ENCODE measurements around the gene EEF1AKMT3.

The EEF1AKMT3 gene
- total RNA-seq: 1.7 to 3.5 reads per million in 2 experiments

DNA sequence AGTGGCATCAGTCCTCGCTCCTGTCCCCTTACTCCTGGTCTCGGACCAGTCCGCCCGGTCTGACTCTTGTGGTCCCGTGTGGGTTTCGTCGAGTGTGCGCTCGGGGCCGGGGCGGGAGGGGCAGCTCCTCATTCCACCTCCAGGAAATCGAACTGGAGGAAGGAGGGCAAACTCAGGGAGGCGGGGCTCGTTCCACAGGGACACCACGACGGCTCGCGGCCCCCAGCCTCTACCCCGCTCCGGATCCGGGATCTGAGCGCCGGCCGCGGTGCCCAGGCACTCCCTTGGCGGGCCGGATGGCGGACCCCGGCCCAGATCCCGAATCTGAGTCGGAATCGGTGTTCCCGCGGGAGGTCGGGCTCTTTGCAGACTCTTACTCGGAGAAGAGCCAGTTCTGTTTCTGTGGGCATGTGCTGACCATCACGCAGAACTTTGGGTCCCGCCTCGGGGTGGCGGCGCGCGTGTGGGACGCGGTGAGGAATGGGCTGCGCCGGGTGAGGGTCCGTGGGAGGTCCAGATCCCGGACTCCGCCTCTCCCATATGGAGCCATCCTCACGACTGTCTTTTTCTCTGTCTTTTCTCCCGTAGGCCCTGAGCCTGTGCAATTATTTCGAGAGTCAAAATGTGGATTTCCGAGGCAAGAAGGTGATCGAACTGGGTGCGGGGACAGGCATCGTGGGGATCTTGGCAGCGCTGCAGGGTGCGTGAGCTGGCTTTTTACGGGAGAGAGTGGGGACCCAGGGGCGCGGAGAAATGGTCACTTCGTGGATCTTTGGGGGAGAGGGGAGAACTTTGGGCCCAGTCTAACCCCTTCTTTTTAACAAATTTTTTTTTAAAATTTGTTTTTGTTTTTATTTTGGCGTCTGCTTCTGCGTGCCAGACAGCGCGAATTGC, at the start of gene EEF1AKMT3:
Gene EEF1AKMT3, plus strand, starts transcription at position 186 of the 894 bp plus-strand sequence. Its CDS starts 111 bp downstream, at position 297.
- no peak for DNase-seq (ENCODE audit: low read depth)

DNA sequence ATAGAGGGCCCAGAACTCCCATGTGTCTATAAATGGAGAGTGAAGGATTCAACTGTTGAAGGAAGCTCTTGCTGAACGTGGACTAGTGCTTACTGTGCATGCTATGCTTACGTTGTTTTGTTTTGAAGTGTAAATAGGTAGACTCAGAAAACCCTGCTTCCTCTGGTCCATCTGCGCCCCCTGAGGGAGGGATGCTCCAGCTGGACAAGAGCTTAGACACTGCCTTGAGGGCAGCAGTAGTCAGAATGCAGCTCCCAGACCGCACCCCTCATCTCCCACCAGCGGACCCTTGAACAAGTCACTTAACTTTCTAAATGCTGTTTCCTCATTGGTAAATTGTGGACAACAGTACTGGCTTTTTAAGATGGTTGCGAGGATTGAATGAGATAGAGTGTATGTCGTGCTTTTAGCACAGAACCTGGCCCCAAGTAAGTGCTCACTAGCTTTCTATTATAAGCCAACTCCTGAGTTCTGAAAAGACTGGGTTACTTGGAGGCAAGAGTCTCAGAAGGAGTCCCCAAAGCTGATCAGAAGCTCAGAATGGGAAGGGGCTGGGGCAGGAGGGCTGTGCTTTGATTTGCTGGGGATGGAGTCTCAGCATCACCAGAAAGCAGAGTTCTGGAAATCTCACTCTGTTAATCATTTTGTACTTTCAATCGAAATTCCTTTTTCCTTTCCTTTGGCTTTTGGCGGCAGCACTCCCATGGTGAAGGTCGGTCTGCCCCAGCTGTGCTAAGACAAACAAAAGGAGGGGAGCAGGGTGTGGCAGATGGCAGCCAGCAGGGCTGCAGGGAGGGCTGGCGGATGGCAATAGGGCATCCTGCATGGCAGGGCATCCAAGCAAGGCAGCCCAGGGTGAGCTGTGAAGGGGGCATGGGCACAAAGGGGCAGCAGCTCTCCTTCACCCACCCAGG, 49.4 kb upstream of the EEF1AKMT3 start:
- no peak for DNase-seq (ENCODE audit: low read depth)

DNA sequence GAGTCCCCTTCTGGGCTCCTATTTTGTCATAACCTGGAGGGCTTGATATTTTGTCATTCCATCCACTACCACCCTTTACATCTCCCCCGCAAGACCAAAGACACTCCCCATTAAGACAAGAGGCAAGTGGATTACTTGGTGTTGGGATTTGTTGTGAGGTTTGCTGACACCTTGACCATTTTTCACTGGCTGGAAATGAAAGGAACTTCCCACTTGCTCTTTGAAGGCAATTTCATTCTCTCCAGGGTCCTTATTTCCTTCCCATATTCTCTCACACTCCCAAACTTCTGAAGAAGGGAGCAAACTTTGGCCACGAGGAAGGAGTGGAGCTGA, 48.8 kb upstream of the EEF1AKMT3 start:
- DNase-seq (ENCODE audit: low read depth): no peak

DNA sequence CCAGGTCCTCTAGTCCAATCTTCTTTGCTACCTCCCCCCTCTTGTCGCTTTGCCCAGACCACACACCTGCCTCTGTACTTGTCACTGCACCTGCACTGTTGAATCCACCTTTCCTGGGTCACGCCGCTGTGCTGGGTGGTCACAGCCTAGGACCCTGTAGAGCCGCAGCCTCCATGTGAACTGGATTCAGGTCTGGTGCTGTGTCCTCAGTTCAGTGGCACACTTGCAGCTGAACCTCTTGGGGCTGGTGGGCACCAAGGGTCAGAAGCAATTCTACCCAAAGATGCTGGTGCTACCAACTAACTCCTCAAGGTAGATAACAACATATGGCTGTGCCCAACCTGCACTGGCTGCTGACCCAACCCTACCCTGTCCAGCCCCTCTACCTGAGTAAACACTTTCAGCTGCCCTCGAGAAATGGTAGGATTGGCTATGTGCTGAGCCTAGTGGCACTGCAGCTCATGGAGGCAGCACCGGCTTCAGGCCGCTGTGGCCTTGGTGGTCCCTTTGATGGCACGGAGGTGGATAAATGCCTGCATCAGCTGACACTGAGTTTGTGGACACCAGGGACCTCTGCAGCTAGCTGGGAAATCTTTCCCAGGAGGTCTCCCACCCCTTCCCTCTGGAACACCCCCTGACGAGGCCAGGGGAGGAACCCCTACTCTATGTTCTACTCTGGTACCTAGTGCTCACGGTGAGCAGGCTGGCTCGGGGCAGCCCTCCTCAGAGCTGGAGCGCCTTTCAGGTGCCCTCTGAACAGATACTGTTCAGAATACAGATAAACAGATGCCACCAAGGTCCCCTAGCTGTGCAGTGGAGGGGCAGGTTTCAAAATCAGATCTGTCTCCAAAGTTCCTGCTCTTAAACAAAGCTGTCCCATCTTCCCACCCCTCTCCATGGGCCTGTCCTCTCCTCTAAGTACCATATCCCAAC, 48.1 kb upstream of the EEF1AKMT3 start:
- no peak for DNase-seq (ENCODE audit: low read depth)

DNA sequence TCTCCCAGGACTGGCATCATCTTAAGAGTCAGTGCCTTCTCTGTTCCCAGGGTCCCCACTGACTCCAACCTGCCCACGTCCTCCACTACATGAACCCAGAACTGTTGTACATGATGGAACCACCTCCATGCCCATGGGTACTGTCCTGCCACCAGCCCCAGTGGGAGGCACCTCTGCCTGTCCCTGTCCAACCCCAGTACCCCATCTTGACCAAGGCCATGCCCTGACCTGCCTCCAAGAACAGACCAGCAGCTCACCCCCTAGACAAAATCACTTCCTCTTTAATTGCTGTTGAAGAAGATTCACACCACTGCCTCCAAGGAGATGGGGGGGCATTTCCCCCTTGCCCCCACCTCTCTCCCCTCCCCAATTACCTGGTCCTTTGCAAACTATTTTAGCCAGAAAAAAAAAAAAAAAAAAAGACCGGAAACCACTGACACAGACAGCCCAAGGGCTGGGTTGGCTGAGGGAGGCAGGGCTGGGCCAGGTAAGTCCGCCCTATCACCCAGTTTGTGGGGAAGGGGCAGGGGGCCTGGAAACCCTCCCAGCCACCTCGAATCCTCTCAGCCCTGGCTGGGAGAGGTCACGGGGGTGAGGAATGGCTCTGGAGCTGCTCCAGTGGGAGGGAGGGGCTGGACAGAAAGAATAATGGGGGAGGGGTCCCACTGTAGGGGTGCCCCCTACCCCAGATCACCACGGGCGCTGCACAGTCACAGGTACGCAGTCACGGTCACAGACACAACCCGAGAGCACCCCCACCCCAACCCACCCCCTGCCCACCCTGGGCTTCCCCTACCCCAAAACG, 47.3 kb upstream of the EEF1AKMT3 start:
- no peak for DNase-seq (ENCODE audit: low read depth)

DNA sequence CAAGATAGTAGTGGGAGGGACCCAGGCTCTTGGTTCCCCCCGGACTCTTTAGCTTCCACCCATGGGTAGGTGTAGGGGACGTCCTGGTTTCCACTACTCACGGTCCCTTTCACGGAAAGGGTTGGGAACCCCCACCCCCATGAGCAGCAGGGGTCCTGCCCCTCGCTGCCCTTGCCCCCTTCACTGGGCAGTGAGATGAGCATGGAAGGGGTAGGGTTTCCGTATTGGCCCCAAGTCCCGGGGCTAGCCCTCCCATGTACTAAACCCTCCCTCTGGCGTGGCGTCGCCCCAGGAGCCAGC, 46.6 kb upstream of the EEF1AKMT3 start:
- no peak for DNase-seq (ENCODE audit: low read depth)

DNA sequence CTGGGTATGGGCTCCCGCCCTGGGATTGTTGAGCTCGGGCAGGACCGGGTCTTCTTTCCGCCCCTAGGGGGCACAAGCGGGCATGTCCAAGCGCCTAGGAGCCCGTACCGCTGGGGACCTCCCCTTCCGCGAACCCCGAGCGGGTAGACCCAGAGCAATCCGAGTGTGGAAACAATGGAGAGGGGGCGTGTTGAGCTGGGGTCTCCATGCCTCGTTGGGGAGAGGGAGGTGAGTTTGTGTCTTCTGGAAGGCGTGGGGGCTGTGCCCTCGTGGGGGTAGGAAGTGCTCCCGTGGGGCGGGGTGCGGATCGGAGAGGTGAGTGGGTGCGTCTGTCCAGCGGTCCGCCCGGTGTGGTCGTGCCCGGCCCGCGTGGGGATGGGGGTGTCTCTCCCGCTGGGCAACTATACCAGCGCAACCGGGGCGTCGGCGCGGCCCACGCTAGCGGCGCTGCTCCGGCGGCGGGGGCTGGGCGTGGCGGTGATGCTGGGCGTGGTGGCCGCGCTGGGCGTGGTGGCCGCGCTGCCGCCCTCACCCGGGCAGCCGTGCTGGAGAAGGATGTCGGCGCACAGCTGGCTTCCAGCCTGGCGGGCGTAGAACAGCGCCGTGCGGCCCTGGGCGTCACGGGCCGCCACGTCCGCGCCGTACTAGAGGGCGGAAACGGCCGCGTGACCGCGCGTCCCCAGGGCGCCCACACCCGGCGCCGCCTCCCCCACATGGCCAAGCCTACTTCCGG, 46.1 kb upstream of the EEF1AKMT3 start:
- no peak for DNase-seq (ENCODE audit: low read depth)

DNA sequence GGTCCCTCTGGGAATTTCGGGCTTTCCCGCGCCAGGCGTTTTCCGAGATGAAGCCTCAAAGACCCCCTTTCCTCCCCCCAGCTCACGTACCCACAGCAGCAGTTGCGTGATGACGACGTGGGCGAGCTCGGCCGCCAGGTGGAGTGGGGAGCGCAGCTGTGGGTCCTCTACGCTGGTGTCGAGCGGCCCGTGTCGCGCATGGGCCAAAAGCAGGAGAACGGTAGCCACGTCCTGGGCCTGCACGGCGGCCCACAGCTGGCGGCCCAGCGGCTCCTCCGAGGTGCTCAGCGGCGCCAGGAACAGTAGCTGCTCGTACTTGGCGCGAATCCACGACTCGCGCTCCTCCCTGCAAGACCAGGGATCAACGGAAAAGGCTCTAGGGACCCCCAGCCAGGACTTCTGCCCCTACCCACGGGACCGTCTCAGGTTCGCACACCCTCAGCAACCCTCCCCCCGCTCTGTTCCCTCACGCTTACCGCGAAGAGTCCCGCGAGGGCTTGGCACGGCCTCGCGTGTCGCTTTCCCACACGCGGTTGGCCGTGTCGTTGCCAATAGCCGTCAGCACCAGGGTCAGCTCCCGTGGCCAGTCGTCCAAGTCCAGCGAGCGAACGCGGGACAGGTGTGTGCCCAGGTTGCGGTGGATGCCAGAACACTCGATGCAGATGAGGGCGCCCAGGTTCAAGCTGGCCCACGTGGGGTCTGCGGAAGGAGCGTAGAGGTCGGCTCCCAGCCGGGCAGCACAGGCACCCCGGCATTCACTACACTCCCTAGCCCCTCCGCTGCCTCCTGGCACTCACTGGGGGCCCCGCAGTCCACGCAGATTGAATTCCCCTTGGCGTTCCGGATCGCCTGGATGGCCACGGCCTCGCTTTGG, 45.3 kb upstream of the EEF1AKMT3 start:
- no peak for DNase-seq (ENCODE audit: low read depth)

DNA sequence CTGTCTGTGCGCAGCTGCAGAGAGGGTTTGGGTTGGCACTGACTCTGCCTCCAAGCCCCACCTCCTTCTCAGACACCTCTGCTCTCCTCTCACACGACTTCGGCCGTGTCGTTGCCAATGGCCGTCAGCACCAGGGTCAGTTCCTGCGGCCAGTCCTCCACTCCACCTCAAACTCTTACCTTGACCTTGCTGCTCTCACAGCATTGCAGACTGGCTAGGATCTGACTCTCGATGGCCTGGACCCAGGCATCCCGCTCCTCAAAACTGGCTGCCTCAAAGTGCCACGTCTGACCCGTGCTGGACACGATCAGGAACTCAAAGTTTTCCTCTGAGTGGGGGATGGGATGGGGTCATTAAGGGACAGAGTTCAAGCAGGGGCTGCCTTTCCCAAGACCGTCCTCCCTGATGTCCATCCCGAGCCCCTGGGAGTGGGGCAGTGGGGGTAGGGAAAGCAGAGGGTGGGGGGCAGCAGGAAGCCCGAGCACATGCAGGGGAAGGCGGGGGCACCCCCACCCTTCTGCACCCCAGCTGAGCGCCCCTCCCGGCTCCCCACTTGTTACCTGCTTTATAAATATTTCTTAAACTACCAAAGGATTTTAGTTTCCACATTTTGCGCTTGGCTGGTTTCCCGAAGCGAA, 44.5 kb upstream of the EEF1AKMT3 start:
- no peak for DNase-seq (ENCODE audit: low read depth)

DNA sequence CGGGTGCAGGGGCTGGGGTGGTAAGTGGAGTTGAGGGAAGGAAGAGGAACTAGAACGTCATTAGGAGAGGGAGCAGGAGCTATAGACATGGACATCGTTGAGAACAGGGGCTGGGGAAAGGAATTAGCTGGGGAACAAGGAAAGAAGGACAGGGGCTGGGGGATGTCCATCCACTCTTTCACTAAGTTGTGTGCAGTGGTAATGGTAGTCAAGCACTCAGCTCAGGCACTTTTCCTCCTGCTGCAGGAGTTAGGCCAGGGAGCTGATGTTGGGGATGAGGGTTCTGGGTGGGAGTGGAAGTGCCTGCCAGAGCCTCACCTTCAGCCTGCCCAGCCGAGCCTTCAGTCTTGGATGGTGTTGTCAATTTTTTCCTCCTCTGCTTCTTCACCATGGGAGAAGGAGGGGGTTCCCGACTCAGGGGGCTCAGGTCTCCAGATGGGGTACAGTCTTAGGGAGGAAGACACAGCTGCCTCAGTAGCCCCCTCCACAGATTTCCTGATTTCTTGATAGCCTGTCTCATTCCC, 43.0 kb upstream of the EEF1AKMT3 start:
- no peak for DNase-seq (ENCODE audit: low read depth)

DNA sequence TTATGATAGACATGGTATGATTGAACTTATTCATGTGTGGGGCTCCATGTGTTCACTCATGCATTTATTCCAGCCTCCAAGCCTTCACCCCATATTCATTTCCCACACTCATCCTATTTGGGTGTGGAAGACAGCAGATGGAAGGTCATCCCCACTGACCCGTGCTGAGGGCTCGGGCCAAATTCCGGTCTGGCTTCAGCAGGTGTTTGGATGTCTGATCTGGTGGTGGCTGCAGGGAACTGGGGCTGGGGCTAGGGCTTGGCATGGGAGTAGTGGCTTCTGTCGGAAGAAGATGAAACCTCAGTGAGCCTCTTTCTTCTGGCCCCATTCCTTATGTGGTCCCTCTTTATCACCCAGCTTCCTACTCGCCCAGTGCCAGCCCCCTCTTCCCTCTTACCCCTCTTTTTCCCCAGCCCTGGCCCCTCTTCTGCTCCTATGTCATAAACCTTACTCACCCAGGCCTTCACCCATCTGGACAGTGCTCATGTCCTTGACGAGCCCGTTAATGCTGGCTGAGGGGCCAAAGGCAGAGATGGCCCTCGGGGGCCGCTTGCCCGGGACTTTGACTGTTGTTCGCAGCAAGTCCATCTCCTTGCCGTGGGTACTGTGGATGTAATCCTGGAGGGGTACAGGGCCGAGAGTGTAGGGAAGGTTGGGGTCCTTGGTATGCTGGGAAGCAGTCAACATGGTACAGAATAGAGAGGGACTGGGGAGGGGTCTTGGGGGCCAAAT, 41.9 kb upstream of the EEF1AKMT3 start:
- no peak for DNase-seq (ENCODE audit: low read depth)

DNA sequence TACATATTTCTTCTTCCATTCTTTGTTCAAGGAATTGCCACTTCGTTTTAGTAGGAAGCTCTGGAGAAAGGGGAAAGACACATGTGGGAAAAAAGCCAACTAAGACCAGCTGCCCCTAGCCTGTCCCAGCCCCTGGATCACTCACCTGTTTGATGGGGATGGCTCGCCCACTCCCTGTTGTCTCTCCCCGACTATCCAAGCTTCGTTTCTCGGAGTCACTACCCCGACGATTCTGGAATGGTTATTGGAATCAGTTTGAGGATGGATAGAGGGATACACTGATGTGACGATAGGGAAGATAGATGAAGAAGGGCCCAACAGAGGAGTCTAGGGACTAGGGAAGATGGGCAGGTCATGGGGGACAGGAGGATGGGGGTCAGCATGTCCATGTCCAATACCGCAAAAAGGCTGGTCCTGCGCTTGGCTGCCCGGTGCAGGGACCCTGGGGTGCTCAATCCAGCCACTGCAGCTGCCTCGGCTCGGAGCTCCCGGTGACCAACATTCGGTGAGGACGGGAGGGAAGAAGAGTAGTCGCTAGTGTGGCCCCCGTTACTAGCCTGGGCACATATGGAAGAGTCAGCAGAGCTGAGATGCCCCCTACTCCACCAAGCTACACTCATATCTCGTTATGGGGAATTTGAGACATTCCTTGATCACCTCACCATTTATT, 40.9 kb upstream of the EEF1AKMT3 start:
- no peak for DNase-seq (ENCODE audit: low read depth)

DNA sequence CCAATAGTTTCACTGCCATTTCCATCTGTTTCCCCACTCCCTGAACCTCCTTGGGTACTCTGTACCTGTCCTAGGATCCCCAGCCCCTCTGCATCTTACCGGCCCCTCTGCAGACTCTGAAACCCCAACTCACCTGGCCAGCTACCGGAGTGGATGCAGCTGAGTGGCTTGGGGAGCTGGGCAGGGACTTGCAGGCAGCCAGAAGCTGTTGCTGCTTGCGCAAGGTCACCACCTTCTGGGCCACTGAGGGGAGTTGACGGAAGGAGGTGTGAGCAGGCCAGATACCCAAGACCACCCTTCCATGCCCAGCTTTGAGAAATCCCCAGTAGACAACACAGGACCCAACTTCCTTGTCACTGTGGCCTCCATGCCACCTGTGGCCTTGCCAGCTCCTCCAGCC, 40.1 kb upstream of the EEF1AKMT3 start:
- DNase-seq (ENCODE audit: low read depth): no peak

DNA sequence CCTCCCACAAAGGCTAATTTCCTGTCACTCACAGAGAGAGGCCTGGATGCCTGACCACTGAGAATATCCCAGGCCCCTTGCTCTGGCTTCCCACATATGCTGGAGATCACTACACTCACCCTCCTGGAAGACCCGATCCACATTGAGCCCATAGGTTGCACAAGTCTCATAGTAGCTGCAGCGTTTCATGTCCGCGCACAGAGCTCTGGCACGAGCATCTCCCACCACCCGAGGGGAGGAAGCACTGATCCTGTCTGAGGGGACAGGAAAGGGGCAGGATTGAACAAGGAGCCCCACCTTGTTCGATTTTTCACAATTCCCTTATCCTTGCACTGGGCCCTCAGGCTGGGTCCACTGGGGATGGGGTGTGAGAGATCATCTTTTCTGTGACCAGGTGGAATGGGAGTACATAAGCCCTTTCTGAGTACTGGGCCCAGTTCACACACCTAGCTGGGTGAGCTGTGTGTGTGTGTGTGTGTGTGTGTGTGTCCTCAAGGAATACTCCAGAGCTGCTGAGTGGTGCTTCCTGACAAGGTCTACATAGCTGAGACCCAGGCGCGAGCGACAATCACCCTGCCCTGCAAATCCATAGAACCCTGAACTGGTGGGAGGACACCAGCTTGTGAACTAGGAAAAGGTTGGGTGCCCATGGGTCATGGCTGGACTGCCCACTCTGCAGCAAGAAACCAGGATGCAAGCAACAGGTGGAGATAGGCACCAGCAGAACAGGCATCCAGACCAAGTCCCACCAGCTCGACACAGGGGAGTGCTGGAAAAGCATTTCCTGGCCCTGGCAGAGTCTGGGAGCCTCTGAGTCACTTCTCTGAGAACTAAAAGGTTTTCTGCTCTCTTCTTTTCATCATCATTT, 39.5 kb upstream of the EEF1AKMT3 start:
- no peak for DNase-seq (ENCODE audit: low read depth)

DNA sequence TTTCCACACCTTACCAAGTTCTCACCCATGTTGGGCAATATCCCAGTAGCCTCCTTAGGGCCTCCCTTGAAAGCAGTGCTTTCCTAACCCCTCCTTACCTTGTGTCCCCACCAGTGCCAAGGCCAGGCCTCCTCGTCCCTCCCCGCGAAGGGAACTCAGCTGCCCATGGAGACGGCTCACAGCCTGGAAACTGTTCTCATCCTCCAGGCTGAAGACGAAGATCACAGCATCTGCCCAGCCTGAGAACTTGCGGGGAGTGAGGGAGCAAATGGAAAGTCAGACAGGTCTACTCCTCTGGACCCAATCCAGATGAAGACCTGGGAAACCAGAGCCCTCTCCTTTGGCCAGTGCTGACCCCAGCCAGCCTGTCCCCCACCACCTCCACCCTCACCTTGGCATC, 38.5 kb upstream of the EEF1AKMT3 start:
- DNase-seq (ENCODE audit: low read depth): no peak

DNA sequence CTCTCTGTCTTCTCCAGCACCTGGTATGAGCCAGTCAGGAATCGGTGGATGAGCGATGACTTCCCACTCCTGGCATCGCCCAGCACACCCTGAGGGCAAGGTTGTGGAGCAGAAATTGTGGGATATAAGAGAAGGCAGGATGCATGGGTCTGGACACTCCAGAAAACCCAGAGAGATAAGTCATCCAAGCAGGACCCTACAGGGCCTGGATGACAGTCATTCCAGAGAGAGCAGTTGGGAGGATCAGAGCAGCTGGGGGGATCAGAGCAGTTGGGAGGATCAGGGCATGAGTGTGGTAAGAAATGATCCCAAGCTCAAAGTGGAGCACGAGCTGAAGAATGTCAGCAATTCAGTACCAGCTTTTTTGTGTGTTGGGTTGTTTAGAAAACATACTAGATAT, 37.8 kb upstream of the EEF1AKMT3 start:
- no peak for DNase-seq (ENCODE audit: low read depth)
